Esophagus muscularis mucosa (tissue), 4 donors: ENCODE data around the gene EVA1C.

ENCODE experiments used
- CTCF ChIP-seq, 3 experiments: fragments of 200-600 bp in 2 of 3; fragments of 450-650 bp in 1 of 3; sonication (generic) in 2 of 3; IDR thresholded peaks; one replicate each; pipeline ENCODE4 v1.5.1; 2017 to 2019; ENCODE audit warnings: antibody characterized with exemption in 3 of 3, mild to moderate bottlenecking in 2 of 3, moderate library complexity in 1 of 3
- EP300 ChIP-seq: sonication (generic); formaldehyde crosslinking; IDR thresholded peaks from one replicate; pipeline ENCODE4 v1.6.1; 2017; ENCODE audit warnings: antibody characterized with exemption
- POLR2A ChIP-seq: fragments of 450-650 bp; IDR thresholded peaks from one replicate; pipeline ENCODE4 v1.6.1; 2017; ENCODE audit warnings: antibody characterized with exemption, moderate library complexity, mild to moderate bottlenecking, low read depth
- POLR2AphosphoS5 ChIP-seq, 2 donors: sonication (generic); formaldehyde crosslinking; IDR thresholded peaks; one replicate each; pipeline ENCODE4 v1.6.1; 2017; ENCODE audit warnings: antibody characterized with exemption in 2 of 2

DNA sequence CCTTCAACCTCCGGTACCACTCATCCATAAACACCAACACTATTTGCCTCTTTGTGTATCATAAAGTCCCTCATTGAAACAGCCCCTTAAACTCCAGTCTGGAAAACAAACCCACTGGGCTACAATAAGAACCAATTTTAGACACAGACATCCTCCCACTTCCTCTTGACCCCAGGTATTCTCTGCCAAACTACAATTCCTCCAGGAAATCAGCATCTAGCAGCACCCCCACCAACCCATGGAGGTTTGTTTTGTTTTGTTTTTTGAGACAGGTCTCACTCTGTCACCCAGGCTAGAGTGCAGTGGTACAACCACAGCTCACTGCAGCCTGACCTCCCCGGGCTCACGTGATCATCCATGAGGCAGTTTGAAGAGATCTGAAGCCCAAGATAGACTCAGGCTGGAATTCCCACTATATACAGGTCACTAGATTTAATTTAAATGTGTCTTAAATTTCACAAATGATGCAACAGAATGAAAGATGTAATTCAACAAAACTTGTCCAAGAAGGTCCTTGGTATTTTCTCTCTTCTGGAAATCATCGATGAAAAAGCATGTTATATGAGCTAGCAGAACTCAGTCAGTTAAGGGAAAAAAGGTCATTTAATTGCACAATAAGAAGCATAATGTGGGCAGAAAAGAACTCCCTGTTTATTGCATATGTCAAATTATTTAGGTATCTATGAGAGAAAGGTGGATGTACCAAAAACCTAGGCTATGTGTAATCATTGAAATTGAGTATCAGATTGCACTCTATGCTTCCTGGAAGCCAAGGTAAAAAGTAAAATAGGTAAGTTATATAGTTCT lies 142.5 kb downstream of the EVA1C start:
- TF ChIP-seq POLR2A = no peak
- no peak for TF ChIP-seq CTCF (IDR thresholded peaks at IDR 0.05)
- TF ChIP-seq POLR2AphosphoS5 (IDR thresholded peaks at IDR 0.05) = no peak
- no peak for TF ChIP-seq EP300
